Measurements from ENCODE around the gene PDXDC1. TPM values are rescaled to one million over a fixed set of nuclear protein-coding genes. Genes with fewer than 3 reads are reported as not detected.

The PDXDC1 gene
- total RNA-seq, result 96.7 and 137 TPM in 2 replicates

DNA sequence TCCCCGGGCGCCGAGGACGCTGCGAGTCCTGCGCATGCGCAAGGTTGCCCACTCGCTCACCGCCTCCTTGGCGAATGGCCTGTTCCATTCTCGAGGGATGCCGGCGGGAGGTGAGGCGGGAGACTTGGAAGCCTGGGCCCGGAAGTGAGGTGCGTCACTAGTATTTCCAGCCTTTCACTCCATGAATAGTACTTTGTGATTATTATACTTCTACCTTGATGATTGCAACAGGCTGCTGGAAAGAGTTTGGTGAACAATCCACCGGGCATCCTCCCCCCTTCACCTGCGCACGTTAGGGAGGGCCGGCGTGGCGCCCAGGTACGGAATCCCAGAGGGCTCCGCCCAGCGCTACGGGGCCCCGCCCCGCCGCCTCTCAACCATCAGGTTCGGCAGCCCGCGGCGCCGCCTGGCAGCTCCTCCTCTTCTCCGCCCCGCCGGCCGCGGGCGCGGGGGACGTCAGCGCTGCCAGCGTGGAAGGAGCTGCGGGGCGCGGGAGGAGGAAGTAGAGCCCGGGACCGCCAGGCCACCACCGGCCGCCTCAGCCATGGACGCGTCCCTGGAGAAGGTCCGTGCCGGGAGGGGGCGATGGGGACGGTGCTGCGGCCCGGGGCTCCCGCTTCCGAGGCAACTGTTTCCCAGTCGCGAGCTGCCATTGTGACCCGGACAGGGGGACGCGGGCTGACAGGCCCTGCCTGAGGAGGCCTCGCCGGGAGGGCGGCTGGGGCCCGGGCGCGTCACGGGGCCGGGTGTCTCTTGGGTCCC lies at the start of gene PDXDC1:
Gene PDXDC1 (plus strand): TSS at position 371 of the 762 bp plus-strand sequence. CDS start 174 bp downstream, at position 545.

DNA sequence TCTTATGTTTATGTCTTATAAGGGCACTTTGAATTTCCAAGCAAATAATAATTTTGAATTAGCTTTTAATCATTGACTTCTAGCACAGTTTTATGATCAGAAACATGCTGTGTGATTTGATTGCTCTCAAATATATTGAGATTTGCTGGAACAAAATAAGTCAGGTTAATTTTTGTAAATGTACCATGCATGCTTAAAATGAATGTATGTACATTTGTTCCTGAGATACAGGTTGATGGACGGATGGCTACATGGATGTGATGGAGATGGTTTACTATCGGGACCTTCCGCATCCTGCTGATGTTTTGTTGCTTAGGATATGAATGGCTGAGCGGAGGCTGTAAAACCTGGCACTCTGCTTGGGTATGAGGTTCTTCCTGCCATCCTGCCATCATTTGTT lies 37.7 kb upstream of the PDXDC1 start, which contains the start of gene NPIPA1:
Gene NPIPA1 (plus strand): TSS at position 301 of the 400 bp plus-strand sequence. CDS start 0 bp downstream, at position 301.

DNA sequence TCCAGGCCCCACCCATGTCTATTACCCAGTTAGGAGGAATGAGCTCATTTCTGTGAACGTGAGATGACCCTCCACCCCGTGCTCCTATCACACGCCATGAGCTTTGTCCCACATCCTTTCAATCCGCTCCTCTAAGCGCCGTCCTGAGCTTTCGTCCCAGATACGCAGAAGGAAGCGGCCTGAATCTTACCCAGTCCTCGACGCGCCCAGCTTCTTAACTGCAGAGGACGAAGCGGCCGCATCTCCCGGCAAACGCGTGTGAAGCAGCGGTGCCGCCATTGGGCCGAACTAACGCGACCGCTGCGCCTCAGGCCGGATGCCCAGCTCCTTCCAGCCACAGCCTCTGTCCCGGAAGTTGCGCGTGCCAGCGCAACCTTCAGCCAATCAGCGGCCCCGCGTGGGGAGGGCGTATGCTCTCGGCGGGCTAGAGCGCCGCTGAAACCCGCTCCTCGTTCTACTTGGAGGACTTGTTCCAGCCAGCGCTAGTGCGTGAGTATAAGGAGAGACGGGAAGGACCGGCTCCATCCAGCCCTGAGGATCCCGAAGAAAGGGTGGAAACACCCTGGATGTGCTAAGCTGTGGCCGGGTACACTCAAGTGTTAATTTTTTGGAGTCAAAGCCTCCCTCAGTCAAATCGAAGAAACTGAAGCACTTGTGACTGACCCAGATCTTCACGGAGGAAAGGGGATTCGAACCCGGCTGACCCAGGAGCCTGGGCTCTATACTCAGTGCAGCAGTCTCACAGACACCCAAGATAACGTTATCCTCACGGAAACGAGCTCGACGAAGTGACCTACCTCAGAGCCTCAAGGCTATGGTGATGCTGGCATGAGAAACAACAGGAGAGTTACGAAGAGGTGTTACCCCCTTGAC lies 119.4 kb downstream of the PDXDC1 start, which contains the start of gene RRN3:
Gene RRN3 (minus strand): TSS at position 318 of the 873 bp plus-strand sequence. CDS start 39 bp downstream, at position 279.

Other genes starting within 250 kb of the PDXDC1 start
- gene NPIPA2, start 232.5 kb upstream of the PDXDC1 start, total RNA-seq, result 0.69 and 0.98 TPM in 2 replicates
- 165 and 264 TPM in 2 replicates for gene NOMO1, start 141.3 kb upstream of the PDXDC1 start, total RNA-seq
- gene NPIPA1, start 37.6 kb upstream of the PDXDC1 start, total RNA-seq, result 58.4 and 78.9 TPM in 2 replicates
- gene NTAN1, start 81.0 kb downstream of the PDXDC1 start, total RNA-seq, result 55.1 and 61.3 TPM in 2 replicates
- 32.1 and 36.8 TPM in 2 replicates for gene RRN3, start 119.2 kb downstream of the PDXDC1 start, total RNA-seq